OCI-LY7 (cell line): ENCODE results near the gene ADAMTS6.

Experiments used
- CTCF ChIP-seq: fragments of 200-600 bp; sonication (generic); conservative IDR thresholded peaks from 2 replicates; pipeline ENCODE4 v1.5.1; 2014; ENCODE audit warnings: mild to moderate bottlenecking, antibody characterized with exemption, low read length, moderate library complexity, mixed read lengths
- EZH2phosphoT487 ChIP-seq: fragments of 200-600 bp; sonication (generic); IDR thresholded peaks from 2 replicates; pipeline ENCODE4 v1.6.1; 2018; ENCODE audit warnings: low read depth, borderline replicate concordance, mild to moderate bottlenecking, mixed run types, antibody characterized with exemption, low read length, moderate library complexity, mixed read lengths

GRCh38 chr5:65506961-65507360 lies 25.2 kb upstream of the ADAMTS6 start:
- TF ChIP-seq CTCF, result no peak
- no peak for TF ChIP-seq EZH2phosphoT487
